GM23338 (cell line): ENCODE data around the gene COL9A3. TPM values are rescaled to one million over a fixed set of nuclear protein-coding genes. Genes with fewer than 3 reads are reported as not detected.

ENCODE experiments used
- ATAC-seq: fragments of 200-7000 bp; cut with Tn5 transposase; 3 replicates; pipeline ENCODE4 v1.9.1; 2020
- DNase-seq: peaks from one replicate; pipeline ENCODE4 v3.0.0-alpha.2; 2015; ENCODE audit warnings: low spot score
- H2AFZ ChIP-seq: fragments of 200-600 bp; sonication (generic); 2 replicates; pipeline ENCODE4 v1.8.0; 2016; ENCODE audit warnings: antibody characterized with exemption, mild to moderate bottlenecking, moderate library complexity
- H3F3A ChIP-seq: fragments of 200-600 bp; sonication (generic); replicated peaks from 2 replicates; pipeline ENCODE4 v1.8.0; 2017; ENCODE audit warnings: antibody characterized with exemption, mixed run types, low read depth
- H3K27ac ChIP-seq: fragments of 200-600 bp; sonication (generic); 2 replicates; pipeline ENCODE4 v1.6.1; 2016; ENCODE audit warnings: low read depth
- H3K27me3 ChIP-seq: fragments of 200-600 bp; sonication (generic); 2 replicates; pipeline ENCODE4 v1.8.0; 2016; ENCODE audit warnings: mild to moderate bottlenecking, mixed run types, moderate library complexity; ENCODE audit not compliant: insufficient read depth
- H3K36me3 ChIP-seq: fragments of 200-600 bp; sonication (generic); 2 replicates; pipeline ENCODE4 v1.8.0; 2016; ENCODE audit warnings: mild to moderate bottlenecking; ENCODE audit not compliant: insufficient read depth
- H3K4me1 ChIP-seq: fragments of 200-600 bp; sonication (generic); 2 replicates; pipeline ENCODE4 v1.8.0; 2016; ENCODE audit warnings: mild to moderate bottlenecking, moderate library complexity; ENCODE audit not compliant: insufficient read depth
- H3K4me2 ChIP-seq: fragments of 200-600 bp; sonication (generic); 2 replicates; pipeline ENCODE4 v1.7.1; 2017; ENCODE audit warnings: mixed run types
- H3K4me3 ChIP-seq: fragments of 200-600 bp; sonication (generic); 2 replicates; pipeline ENCODE4 v1.6.1; 2016; ENCODE audit warnings: mixed run types
- H3K79me2 ChIP-seq: fragments of 200-600 bp; sonication (generic); replicated peaks from 2 replicates; pipeline ENCODE4 v1.8.0; 2017; ENCODE audit warnings: mild to moderate bottlenecking; ENCODE audit not compliant: insufficient read depth
- H3K9me2 ChIP-seq: fragments of 200-600 bp; sonication (generic); 2 replicates; pipeline ENCODE4 v1.8.0; 2017; ENCODE audit not compliant: insufficient read depth
- H4K20me1 ChIP-seq: fragments of 200-600 bp; sonication (generic); replicated peaks from 2 replicates; pipeline ENCODE4 v1.8.0; 2017; ENCODE audit warnings: mild to moderate bottlenecking; ENCODE audit not compliant: insufficient read depth
- H3K27ac Mint-ChIP-seq: 2 replicates; pipeline ENCODE4 v1.8.0; 2020; ENCODE audit warnings: inconsistent platforms, mild to moderate bottlenecking, moderate library complexity, mixed read lengths
- H3K27me3 Mint-ChIP-seq: 3 replicates; pipeline ENCODE4 v1.8.0; 2022; ENCODE audit warnings: low read depth, mild to moderate bottlenecking, moderate library complexity, mixed read lengths, inconsistent platforms; ENCODE audit not compliant: insufficient read depth, poor library complexity
- H3K36me3 Mint-ChIP-seq: 3 replicates; pipeline ENCODE4 v1.8.0; 2021; ENCODE audit warnings: low read depth, mild to moderate bottlenecking, inconsistent platforms, moderate library complexity, mixed read lengths
- H3K4me1 Mint-ChIP-seq: 3 replicates; pipeline ENCODE4 v1.8.0; 2020; ENCODE audit warnings: mild to moderate bottlenecking, inconsistent platforms, mixed read lengths
- H3K4me3 Mint-ChIP-seq: 3 replicates; pipeline ENCODE4 v1.8.0; 2021; ENCODE audit warnings: moderate library complexity, mild to moderate bottlenecking, inconsistent platforms, mixed read lengths
- H3K9me3 Mint-ChIP-seq: 3 replicates; pipeline ENCODE4 v1.8.0; 2020; ENCODE audit warnings: moderate library complexity, mild to moderate bottlenecking, inconsistent platforms, mixed read lengths
- CREB1 ChIP-seq: fragments of 250-450 bp; sonication (Bioruptor Pico); IDR thresholded peaks from 2 replicates; pipeline ENCODE4 v1.5.0; 2020; ENCODE audit warnings: low read depth, mild to moderate bottlenecking, moderate library complexity
- CTCF ChIP-seq, 2 experiments: fragments of 200-600 bp in 1 of 2; sonication (generic) in 1 of 2; conservative IDR thresholded peaks; 2 replicates each; pipeline versions ENCODE4 v1.5.1 to v1.6.1; 2016 to 2017; ENCODE audit warnings: antibody characterized with exemption in 2 of 2, low read depth in 2 of 2, mild to moderate bottlenecking in 2 of 2, moderate library complexity in 1 of 2
- EZH2 ChIP-seq: fragments of 200-600 bp; sonication (generic); IDR thresholded peaks from one replicate; pipeline ENCODE4 v1.8.0; 2017; ENCODE audit warnings: antibody characterized with exemption, mild to moderate bottlenecking, low read depth; ENCODE audit not compliant: unreplicated experiment
- EZH2phosphoT487 ChIP-seq: fragments of 200-600 bp; sonication (generic); IDR thresholded peaks from one replicate; pipeline ENCODE4 v1.8.1; 2018; ENCODE audit warnings: antibody characterized with exemption; ENCODE audit not compliant: unreplicated experiment
- JUNB ChIP-seq: IDR thresholded peaks from one replicate; pipeline ENCODE4 v1.6.1; 2016; ENCODE audit warnings: antibody characterized with exemption; ENCODE audit not compliant: unreplicated experiment
- NANOG ChIP-seq: IDR thresholded peaks from 2 replicates; pipeline ENCODE4 v1.6.1; 2016; ENCODE audit warnings: antibody characterized with exemption, borderline replicate concordance
- POLR2AphosphoS5 ChIP-seq: IDR thresholded peaks from 2 replicates; pipeline ENCODE4 v1.6.1; 2016; ENCODE audit warnings: antibody characterized with exemption, low read depth
- STAT1 ChIP-seq: IDR thresholded peaks from one replicate; pipeline ENCODE4 v1.6.1; 2016; ENCODE audit warnings: antibody characterized with exemption; ENCODE audit not compliant: unreplicated experiment
- ZNF114 ChIP-seq: fragments of 250-450 bp; sonication (Bioruptor Pico); IDR thresholded peaks from 2 replicates; pipeline ENCODE4 v1.5.0; 2020; ENCODE audit warnings: mild to moderate bottlenecking, moderate library complexity
- ZNF331 ChIP-seq: fragments of 250-450 bp; sonication (Bioruptor Pico); IDR thresholded peaks from 2 replicates; pipeline ENCODE4 v1.5.0; 2020; ENCODE audit warnings: low read depth, mild to moderate bottlenecking, moderate library complexity
- polyA plus RNA-seq: library from polyadenylated mRNA; unstranded; fragments of >200 nt; fragmentation: Nextera tagmentation; extraction: Ambion mirVana; gene quantifications from 2 replicates; pipeline ENCODE4 v1.2.1, GENCODE V29; 2016
- total RNA-seq: library from RNA; depleted of rRNA; stranded (reverse); fragments of >200 nt; shearing (Covaris generic); gene quantifications from 2 replicates; pipeline ENCODE4 v1.2.3, GENCODE V29; 2014

Gene COL9A3
- total and polyA plus RNA-seq, 2 experiments from 2014 or later = 74.9 to 113 TPM

- ATAC-seq = peak; percentile 65
- Mint-ChIP-seq H3K27ac (no peak overlapping the region), H3K4me1 (peaks cover 10% of the 10 kb centered on the region)
Observed at GRCh38 chr20:62794007-62794724, 22.7 kb upstream of the COL9A3 start.

GRCh38 chr20:62795023-62795761 lies 21.7 kb upstream of the COL9A3 start:
- DNase-seq (peak; percentile 56), ATAC-seq (peak; percentile 14)
- H3K36me3 ChIP-seq = 0 out of 2 replicates have a peak, but pooled peaks cover 3% of the 10 kb centered on the region
- peaks cover 7% of the 10 kb centered on the region; the same call in 1 of the 2 replicates for H3K4me1 ChIP-seq
- Mint-ChIP-seq H3K27ac (no peak overlapping the region), H3K9me3 (no peaks in the 10 kb centered on the region), H3K4me1 (peaks cover 10% of the 10 kb centered on the region), H3K36me3 (peaks cover 21% of the 10 kb centered on the region), H3K27me3 (peaks cover 31% of the 10 kb centered on the region), H3K4me3 (peak overlapping the region; percentile 75)
- peak overlapping the region; percentile 77 for H3K4me2 ChIP-seq
- TF ChIP-seq EZH2phosphoT487 (no peak), NANOG (no peak), POLR2AphosphoS5 (peak; percentile 49), JUNB (no peak), STAT1 (no peak), EZH2 (peak; percentile 10), ZNF331 (CRISPR knock-in tag) (no peak)
- H3K27me3 ChIP-seq = peaks cover 17% of the 10 kb centered on the region
- H3F3A ChIP-seq = peaks cover 9% of the 10 kb centered on the region; the same call in 1 of the 2 replicates
- peak overlapping the region; percentile 83 for H2AFZ ChIP-seq
- no peaks in the 10 kb centered on the region for H3K9me2 ChIP-seq
- H3K79me2 ChIP-seq = no peaks in the 10 kb centered on the region
- peak overlapping the region; percentile 67 for H3K4me3 ChIP-seq
- no peak overlapping the region for H3K27ac ChIP-seq
- peaks cover 3% of the 10 kb centered on the region for H4K20me1 ChIP-seq

More at GRCh38 chr20:62794007-62794724, 22.7 kb upstream of the COL9A3 start:
- H3K27me3 ChIP-seq = peaks cover 17% of the 10 kb centered on the region
- H2AFZ ChIP-seq = peak overlapping the region; percentile 87
- Mint-ChIP-seq H3K4me3 (peak overlapping the region; percentile 75), H3K27me3 (peaks cover 36% of the 10 kb centered on the region), H3K9me3 (no peaks in the 10 kb centered on the region), H3K36me3 (peaks cover 11% of the 10 kb centered on the region)
- TF ChIP-seq ZNF114 (CRISPR knock-in tag) = no peak
- no peak for TF ChIP-seq CTCF (conservative IDR thresholded peaks at IDR 0.05; ENCODE audit: low read depth in 2 of 2)
- peak; percentile 78 for TF ChIP-seq POLR2AphosphoS5
- TF ChIP-seq STAT1 = no peak
- TF ChIP-seq CREB1 (CRISPR knock-in tag) = peak; percentile 42; the same call in 1 of the 2 replicates
- no peak for TF ChIP-seq EZH2phosphoT487
- TF ChIP-seq NANOG = no peak
- no peaks in the 10 kb centered on the region for H3K36me3 ChIP-seq
- no peaks in the 10 kb centered on the region for H3K79me2 ChIP-seq
- peaks cover 9% of the 10 kb centered on the region; the same call in 1 of the 2 replicates for H3F3A ChIP-seq
- peak; percentile 97 for DNase-seq
- H3K9me2 ChIP-seq = no peaks in the 10 kb centered on the region
- no peaks in the 10 kb centered on the region for H4K20me1 ChIP-seq
- peak overlapping the region; percentile 79 for H3K4me2 ChIP-seq
- H3K4me3 ChIP-seq = peak overlapping the region; percentile 67
- H3K27ac ChIP-seq = no peak overlapping the region
- H3K4me1 ChIP-seq = peaks cover 7% of the 10 kb centered on the region; the same call in 1 of the 2 replicates
